Measurements from ENCODE around the gene PHETA1.

Gene PHETA1, protein sequence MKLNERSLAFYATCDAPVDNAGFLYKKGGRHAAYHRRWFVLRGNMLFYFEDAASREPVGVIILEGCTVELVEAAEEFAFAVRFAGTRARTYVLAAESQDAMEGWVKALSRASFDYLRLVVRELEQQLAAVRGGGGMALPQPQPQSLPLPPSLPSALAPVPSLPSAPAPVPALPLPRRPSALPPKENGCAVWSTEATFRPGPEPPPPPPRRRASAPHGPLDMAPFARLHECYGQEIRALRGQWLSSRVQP

DNA sequence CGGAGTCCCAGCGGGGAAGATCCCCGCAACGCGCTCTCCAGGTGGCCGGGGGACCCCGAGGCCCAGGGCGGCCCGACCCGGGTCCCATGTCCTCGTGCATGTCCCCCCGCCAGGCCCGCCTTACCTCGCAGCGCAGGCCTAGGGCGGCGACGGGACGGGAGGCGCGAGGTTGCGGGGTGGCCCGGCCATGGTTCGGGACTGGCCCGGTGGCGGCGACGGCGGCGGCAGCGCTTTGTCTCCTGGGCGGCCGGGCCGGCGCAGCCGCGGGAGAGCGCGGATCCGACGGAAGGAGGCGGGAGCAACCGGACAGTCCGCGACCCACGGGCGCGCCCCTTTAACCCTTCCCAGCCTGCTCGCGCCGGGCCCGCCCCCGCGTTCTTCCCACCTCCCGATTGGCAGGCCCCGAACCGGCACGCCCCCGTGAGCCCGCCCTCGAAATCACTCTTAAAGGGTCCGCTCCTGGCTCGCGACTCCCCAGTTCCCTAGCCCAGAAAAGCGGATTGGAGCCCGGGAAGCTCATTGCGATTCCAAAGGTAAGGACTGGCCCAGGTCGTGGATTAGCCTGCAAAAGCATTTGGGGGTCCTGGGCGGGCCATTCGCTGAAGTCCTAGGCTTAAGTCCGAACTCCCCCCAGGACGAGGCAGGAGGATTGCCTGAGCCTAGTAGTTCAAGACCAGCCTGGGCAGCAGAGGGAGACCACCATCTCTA lies at the start of gene PHETA1:
TSS of gene PHETA1 (minus strand) at position 308 of the 708 bp plus-strand sequence. CDS start 5,668 bp downstream, outside the sequence.
- Histone ChIP-seq H3F3A (ENCODE audit: insufficient read depth, low read length) (no peaks in the 10 kb centered on the region), H3K9me3 (ENCODE audit: low read length) (no peaks in the 10 kb centered on the region), H3K27me3 (ENCODE audit: insufficient read depth, low read length) (no peaks in the 10 kb centered on the region), H2AFZ (ENCODE audit: low read length) (no peak within 1 kb of the TSS), H3K4me2 (ENCODE audit: low read length) (peak within 1 kb of the TSS; percentile 76), H3K4me1 (ENCODE audit: insufficient read depth, low read length, severe bottlenecking) (peaks cover 12% of the 10 kb centered on the region), H3K9me2 (ENCODE audit: low read depth, low read length) (no peaks in the 10 kb centered on the region), H3K9ac (ENCODE audit: low read length) (peak within 1 kb of the TSS; percentile 55; the same call in 1 of the 2 replicates), H3K36me3 (ENCODE audit: insufficient read depth, low read length) (no peaks in the 10 kb centered on the region), H3K79me2 (ENCODE audit: insufficient read depth, low read length) (no peaks in the 10 kb centered on the region), H4K20me1 (ENCODE audit: insufficient read depth, low read length) (no peaks in the 10 kb centered on the region), H3K4me3 (ENCODE audit: low read depth, low read length, poor library complexity, severe bottlenecking) (peak within 1 kb of the TSS; percentile 61), H3K27ac (ENCODE audit: low read depth, low read length, poor library complexity, severe bottlenecking) (no peak within 1 kb of the TSS)
- TF ChIP-seq, protein P1, sequence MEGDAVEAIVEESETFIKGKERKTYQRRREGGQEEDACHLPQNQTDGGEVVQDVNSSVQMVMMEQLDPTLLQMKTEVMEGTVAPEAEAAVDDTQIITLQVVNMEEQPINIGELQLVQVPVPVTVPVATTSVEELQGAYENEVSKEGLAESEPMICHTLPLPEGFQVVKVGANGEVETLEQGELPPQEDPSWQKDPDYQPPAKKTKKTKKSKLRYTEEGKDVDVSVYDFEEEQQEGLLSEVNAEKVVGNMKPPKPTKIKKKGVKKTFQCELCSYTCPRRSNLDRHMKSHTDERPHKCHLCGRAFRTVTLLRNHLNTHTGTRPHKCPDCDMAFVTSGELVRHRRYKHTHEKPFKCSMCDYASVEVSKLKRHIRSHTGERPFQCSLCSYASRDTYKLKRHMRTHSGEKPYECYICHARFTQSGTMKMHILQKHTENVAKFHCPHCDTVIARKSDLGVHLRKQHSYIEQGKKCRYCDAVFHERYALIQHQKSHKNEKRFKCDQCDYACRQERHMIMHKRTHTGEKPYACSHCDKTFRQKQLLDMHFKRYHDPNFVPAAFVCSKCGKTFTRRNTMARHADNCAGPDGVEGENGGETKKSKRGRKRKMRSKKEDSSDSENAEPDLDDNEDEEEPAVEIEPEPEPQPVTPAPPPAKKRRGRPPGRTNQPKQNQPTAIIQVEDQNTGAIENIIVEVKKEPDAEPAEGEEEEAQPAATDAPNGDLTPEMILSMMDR (IDR thresholded peaks at IDR 0.05; ENCODE audit: low read length) = no peak
- no peak for TF ChIP-seq EZH2 (IDR thresholded peaks at IDR 0.05; ENCODE audit: borderline replicate concordance, low read length)

DNA sequence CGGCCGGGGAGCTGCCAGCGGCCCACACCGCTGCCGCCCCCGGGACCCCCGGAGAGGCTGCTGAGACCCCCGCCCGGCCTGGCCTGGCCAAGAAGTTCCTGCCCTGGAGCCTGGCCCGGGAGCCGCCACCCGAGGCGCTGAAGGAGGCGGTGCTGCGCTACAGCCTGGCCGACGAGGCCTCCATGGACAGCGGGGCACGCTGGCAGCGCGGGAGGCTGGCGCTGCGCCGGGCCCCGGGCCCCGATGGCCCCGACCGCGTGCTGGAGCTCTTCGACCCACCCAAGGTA lies 49.6 kb upstream of the PHETA1 start:
- Histone ChIP-seq H3K9me2 (ENCODE audit: low read depth, low read length) (no peaks in the 10 kb centered on the region), H3K9ac (ENCODE audit: low read length) (no peak overlapping the region), H4K20me1 (ENCODE audit: insufficient read depth, low read length) (no peaks in the 10 kb centered on the region), H3K4me1 (ENCODE audit: insufficient read depth, low read length, severe bottlenecking) (no peaks in the 10 kb centered on the region), H3K79me2 (ENCODE audit: insufficient read depth, low read length) (no peaks in the 10 kb centered on the region), H2AFZ (ENCODE audit: low read length) (no peak overlapping the region), H3K4me3 (ENCODE audit: low read depth, low read length, poor library complexity, severe bottlenecking) (no peak overlapping the region), H3K27me3 (ENCODE audit: insufficient read depth, low read length) (no peaks in the 10 kb centered on the region), H3F3A (ENCODE audit: insufficient read depth, low read length) (no peaks in the 10 kb centered on the region), H3K9me3 (ENCODE audit: low read length) (no peaks in the 10 kb centered on the region), H3K36me3 (ENCODE audit: insufficient read depth, low read length) (no peaks in the 10 kb centered on the region; the same call in 1 of the 2 replicates), H3K27ac (ENCODE audit: low read depth, low read length, poor library complexity, severe bottlenecking) (no peak overlapping the region), H3K4me2 (ENCODE audit: low read length) (no peak overlapping the region)
- TF ChIP-seq, protein P1 (IDR thresholded peaks at IDR 0.05; ENCODE audit: low read length) = no peak
- no peak for TF ChIP-seq EZH2 (IDR thresholded peaks at IDR 0.05; ENCODE audit: borderline replicate concordance, low read length)

DNA sequence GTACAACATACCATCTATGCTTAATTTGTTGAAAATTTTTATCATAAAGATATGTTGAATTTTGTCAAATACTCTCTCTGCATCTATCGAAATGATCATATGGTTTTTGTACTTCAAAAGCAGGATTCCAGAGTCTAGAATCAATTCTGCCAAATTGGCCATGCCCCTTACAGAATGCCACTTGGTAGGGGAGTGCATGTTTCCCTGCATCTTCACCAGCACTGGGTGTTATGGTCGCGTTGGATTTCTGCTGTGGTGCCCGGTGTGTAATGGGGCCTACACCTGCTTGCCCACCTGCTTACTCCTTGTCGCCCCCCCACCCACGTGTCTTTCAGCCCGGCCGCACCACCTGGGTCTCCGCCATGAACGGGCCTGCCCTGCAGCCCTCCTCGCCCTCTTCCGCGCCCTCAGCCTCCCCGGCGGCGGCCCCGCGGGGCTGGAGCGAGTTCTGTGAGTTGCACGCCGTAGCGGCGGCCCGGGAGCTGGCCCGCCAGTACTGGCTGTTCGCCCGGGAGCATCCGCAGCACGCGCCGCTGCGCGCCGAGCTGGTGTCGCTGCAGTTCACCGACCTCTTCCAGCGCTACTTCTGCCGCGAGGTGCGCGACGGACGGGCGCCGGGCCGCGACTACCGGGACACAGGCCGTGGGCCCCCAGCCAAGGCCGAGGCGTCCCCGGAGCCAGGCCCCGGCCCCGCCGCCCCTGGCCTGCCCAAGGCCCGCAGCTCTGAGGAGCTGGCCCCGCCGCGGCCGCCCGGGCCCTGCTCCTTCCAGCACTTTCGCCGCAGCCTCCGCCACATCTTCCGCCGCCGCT lies 49.1 kb upstream of the PHETA1 start:
- no peaks in the 10 kb centered on the region; the same call in 1 of the 2 replicates for H3K36me3 ChIP-seq (ENCODE audit: insufficient read depth, low read length)
- no peaks in the 10 kb centered on the region for H3K9me2 ChIP-seq (ENCODE audit: low read depth, low read length)
- no peaks in the 10 kb centered on the region for H3K4me1 ChIP-seq (ENCODE audit: insufficient read depth, low read length, severe bottlenecking)
- no peak overlapping the region for H3K4me2 ChIP-seq (ENCODE audit: low read length)
- H3K9ac ChIP-seq (ENCODE audit: low read length) = no peak overlapping the region
- no peak overlapping the region for H3K4me3 ChIP-seq (ENCODE audit: low read depth, low read length, poor library complexity, severe bottlenecking)
- no peaks in the 10 kb centered on the region for H3K79me2 ChIP-seq (ENCODE audit: insufficient read depth, low read length)
- H3K9me3 ChIP-seq (ENCODE audit: low read length) = no peaks in the 10 kb centered on the region
- H3K27me3 ChIP-seq (ENCODE audit: insufficient read depth, low read length) = no peaks in the 10 kb centered on the region
- no peak overlapping the region for H3K27ac ChIP-seq (ENCODE audit: low read depth, low read length, poor library complexity, severe bottlenecking)
- H3F3A ChIP-seq (ENCODE audit: insufficient read depth, low read length) = no peaks in the 10 kb centered on the region
- no peak overlapping the region for H2AFZ ChIP-seq (ENCODE audit: low read length)
- no peaks in the 10 kb centered on the region for H4K20me1 ChIP-seq (ENCODE audit: insufficient read depth, low read length)
- TF ChIP-seq EZH2 (IDR thresholded peaks at IDR 0.05; ENCODE audit: borderline replicate concordance, low read length) = no peak
- TF ChIP-seq, protein P1 (IDR thresholded peaks at IDR 0.05; ENCODE audit: low read length) = no peak
